Stimulated activated CD8-positive, alpha-beta memory T cell treated with anti-CD3 and anti-CD28 coated beads, Interleukin-15, amount 100 ng/mL, for 1 hour (primary cell): ENCODE results near the gene MICAL2.

ENCODE experiments used
- DNase-seq: peaks from one replicate; pipeline ENCODE4 v3.0.0-alpha.2; 2020; ENCODE audit warnings: low read depth

MICAL2 gene

DNA sequence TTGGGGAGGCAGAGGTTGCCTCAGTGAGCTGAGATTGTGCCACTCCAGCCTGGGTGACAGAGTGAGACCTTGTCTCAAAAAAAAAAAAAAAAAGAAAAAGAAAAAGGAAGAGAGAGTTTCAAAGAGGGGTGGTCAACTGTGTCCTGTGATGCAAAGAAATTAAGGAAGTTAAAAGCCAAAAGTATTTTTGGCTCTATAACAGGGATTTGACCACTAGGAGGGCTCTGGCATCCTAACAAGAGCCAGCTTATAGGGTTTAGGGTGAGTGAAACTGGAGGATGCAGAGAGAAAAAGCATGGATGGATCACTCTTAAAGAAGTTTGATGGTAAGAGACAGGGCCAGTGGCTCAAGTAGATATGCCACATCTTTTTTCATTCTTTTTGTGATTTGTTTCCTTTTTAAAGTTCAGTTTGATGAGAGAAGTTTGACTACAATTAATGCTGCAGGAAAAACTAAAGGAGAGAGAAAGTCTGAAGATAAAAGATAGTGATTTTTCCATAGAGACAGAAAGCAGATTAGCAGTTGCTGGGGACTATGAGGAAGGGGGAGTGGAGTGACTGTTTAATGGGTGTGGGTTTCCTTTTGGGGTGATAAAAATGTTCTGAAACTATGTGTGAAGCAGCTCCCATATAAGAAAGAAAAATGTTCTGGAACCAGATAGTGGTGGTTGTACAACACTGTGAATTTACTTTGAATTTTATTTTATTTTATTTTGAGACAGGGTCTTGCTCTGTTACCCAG lies 11.1 kb upstream of the MICAL2 start:
- no peak for DNase-seq

GRCh38 chr11:12100429-12100828 lies 10.0 kb upstream of the MICAL2 start:
- DNase-seq = no peak

GRCh38 chr11:12100841-12101242 lies 9.5 kb upstream of the MICAL2 start:
- no peak for DNase-seq

- no peak for DNase-seq
Observed at GRCh38 chr11:12101318-12101717, 9.1 kb upstream of the MICAL2 start.

GRCh38 chr11:12102588-12103410 lies 7.6 kb upstream of the MICAL2 start:
- no peak for DNase-seq

GRCh38 chr11:12103411-12104225 lies 6.8 kb upstream of the MICAL2 start:
- DNase-seq = no peak

DNA sequence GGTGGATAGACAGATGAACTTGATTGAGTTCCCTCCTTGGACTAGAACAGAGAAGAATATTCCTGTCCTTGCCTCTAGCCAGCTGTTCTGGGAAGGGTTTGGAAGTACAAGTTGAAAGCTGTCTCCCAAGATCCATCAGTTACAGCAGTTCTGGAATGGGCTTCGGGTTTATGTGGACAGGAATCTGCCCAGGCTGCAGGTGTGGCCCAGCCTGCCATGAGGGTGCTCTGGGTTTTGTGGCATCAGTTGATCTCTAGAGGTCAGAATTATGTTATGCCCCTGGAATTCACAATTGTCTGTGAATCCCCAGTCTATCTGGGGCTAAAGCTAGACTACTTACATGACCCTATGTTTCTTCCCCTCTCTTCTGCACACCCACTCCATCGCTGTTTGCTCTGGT lies 4.9 kb upstream of the MICAL2 start:
- DNase-seq = no peak

DNA sequence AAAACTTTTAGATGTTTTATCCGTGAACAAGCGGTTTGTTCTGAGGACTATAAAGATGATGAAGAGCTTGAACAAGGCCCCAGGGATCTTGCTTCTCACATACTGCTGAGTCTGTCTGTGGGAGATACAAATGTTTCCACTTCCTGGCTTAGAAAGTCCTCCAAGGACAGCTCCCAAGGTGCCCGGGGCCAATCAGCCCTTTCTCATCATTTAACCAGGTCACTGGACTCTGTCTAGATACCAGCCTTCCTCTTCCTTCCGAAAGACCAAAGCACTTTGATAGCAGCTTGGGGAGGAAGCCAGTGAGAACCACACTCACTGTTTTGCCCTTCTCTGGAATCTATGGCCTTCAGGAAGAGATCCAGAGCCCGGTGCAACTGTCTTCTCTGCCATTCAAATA lies 4.3 kb upstream of the MICAL2 start:
- no peak for DNase-seq

DNA sequence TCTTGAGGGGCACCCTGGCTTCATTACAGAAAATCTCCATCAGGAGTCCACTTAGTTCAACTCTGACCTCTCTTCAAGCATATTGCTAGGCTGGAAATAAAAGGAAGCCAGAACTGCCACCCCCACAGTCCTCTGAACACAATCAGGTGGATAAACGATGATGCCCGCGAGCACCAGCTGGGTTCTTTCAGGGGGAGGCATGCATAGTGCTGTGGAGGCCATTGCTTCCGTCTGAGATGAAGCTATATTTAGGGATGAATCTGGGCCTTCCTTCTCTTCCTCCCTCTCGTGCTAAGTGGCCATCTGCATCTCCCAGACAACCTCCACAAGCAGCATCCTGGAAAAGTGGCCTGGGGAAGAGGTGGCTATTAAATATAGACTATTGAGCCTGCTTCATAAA lies 3.9 kb upstream of the MICAL2 start:
- no peak for DNase-seq

DNA sequence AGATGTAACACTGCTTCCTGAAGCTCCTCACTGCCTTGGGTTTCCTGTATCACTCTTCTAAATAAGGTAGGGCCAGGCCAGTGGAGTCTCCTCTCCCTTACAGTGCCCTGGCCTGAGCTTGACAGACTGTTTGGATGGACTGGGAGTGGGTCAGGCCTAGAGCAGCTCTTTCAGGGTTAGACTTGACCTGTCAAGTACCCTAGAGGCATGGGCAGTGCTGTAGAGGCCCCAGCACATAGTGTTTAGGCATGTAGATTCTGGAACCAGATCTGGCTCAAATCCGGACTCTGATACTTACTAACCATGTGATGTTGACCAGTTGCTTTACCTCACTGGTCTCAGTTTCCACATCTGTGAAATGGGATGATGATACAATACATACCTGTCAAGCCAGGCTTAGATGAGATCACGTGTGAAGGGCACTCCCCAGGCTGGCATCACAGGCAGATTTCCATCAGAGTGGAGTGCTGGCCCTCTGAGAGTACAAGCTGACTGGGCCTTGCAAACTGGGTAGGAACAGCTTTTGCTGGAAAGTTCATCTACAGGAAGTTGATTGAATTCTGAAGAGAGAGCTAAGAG lies 1.4 kb upstream of the MICAL2 start:
- no peak for DNase-seq

DNA sequence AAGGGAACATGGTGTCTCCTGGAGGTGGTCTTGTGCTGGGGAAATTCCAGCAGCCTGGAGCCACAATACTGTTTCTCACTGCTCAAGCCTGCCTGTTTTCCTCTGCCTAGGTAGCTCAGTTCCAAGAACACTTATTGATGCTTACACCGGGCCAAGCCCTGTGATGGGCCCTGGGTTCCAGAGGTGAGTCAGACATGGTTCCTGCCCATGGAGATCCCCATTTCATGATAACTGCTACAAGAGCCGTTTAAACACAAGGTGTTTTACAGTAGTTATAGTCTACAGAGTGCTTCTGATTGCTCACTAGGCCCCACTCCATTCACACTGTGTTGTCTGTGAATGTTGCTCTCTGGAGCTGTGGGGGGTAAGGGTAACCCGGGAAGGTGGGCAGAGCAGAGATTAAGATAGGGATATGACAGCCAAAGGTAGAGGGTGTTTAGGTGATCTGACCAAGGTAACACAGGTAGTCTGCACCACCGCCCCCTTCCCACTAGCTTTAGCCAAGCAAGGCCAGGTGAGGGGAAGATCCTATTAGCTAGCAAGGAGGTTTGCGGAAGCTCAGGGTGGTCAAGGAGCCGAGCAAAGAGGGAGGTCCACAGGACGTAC lies 696 bp upstream of the MICAL2 start:
- no peak for DNase-seq

- DNase-seq = no peak
Observed at GRCh38 chr11:12110714-12111548, 541 bp downstream of the MICAL2 start.

GRCh38 chr11:12111549-12112520 lies 1.4 kb downstream of the MICAL2 start:
- no peak for DNase-seq

GRCh38 chr11:12112750-12113149 lies 2.4 kb downstream of the MICAL2 start:
- no peak for DNase-seq

GRCh38 chr11:12113294-12113693 lies 2.9 kb downstream of the MICAL2 start:
- DNase-seq = no peak

- no peak for DNase-seq
Observed at GRCh38 chr11:12114193-12115033, 4.0 kb downstream of the MICAL2 start.

- DNase-seq = no peak
Observed at GRCh38 chr11:12116425-12117032, 6.1 kb downstream of the MICAL2 start.

GRCh38 chr11:12117200-12117599 lies 6.8 kb downstream of the MICAL2 start:
- no peak for DNase-seq
